Measurements from ENCODE around the gene LRP5.
"Not testable (repeated sequence)": the region's sequence is repeated elsewhere in the genome, so short reads cannot be mapped to it uniquely, and the experiment has no call there.

LRP5 gene

GRCh38 chr11:68431984-68432645 is 119.7 kb downstream of the LRP5 start:
- no peak for DNase-seq (ENCODE audit: low read depth, low spot score)
- H3K27ac ChIP-seq = no peak overlapping the region

GRCh38 chr11:68432874-68433273 is 120.5 kb downstream of the LRP5 start:
- DNase-seq (ENCODE audit: low read depth, low spot score) = no peak
- no peak overlapping the region for H3K27ac ChIP-seq

- no peak for DNase-seq (ENCODE audit: low read depth, low spot score)
- H3K27ac ChIP-seq = no peak overlapping the region
Observed at GRCh38 chr11:68433541-68433940, 121.2 kb downstream of the LRP5 start.

GRCh38 chr11:68434159-68434558 is 121.8 kb downstream of the LRP5 start:
- H3K27ac ChIP-seq; DNase-seq (ENCODE audit: low read depth, low spot score): not testable (repeated sequence)

GRCh38 chr11:68436162-68436888 is 123.9 kb downstream of the LRP5 start:
- no peak for DNase-seq (ENCODE audit: low read depth, low spot score)
- H3K27ac ChIP-seq = no peak overlapping the region

- no peak for DNase-seq (ENCODE audit: low read depth, low spot score)
- H3K27ac ChIP-seq = no peak overlapping the region
Observed at GRCh38 chr11:68436985-68437926, 124.9 kb downstream of the LRP5 start.

- H3K27ac ChIP-seq = no peak overlapping the region
Observed at GRCh38 chr11:68437927-68438657, 125.7 kb downstream of the LRP5 start.

GRCh38 chr11:68438658-68439259 is 126.4 kb downstream of the LRP5 start:
- DNase-seq (ENCODE audit: low read depth, low spot score) = no peak

More at GRCh38 chr11:68437927-68438657, 125.7 kb downstream of the LRP5 start:
- no peak for DNase-seq (ENCODE audit: low read depth, low spot score)

GRCh38 chr11:68439355-68440065 is 127.1 kb downstream of the LRP5 start:
- DNase-seq (ENCODE audit: low read depth, low spot score) = no peak
- H3K27ac ChIP-seq = no peak overlapping the region

More at GRCh38 chr11:68438658-68439259, 126.4 kb downstream of the LRP5 start:
- no peak overlapping the region for H3K27ac ChIP-seq

GRCh38 chr11:68440224-68440623 is 127.8 kb downstream of the LRP5 start:
- no peak overlapping the region for H3K27ac ChIP-seq
- no peak for DNase-seq (ENCODE audit: low read depth, low spot score)

- DNase-seq (ENCODE audit: low read depth, low spot score) = no peak
- no peak overlapping the region for H3K27ac ChIP-seq
Observed at GRCh38 chr11:68441466-68442230, 129.3 kb downstream of the LRP5 start.

GRCh38 chr11:68442433-68442832 is 130.0 kb downstream of the LRP5 start:
- no peak overlapping the region for H3K27ac ChIP-seq
- DNase-seq (ENCODE audit: low read depth, low spot score) = no peak

- no peak overlapping the region for H3K27ac ChIP-seq
- DNase-seq (ENCODE audit: low read depth, low spot score) = no peak
Observed at GRCh38 chr11:68444566-68444965, 132.2 kb downstream of the LRP5 start.

GRCh38 chr11:68445531-68446035 is 133.2 kb downstream of the LRP5 start:
- no peak overlapping the region for H3K27ac ChIP-seq
- no peak for DNase-seq (ENCODE audit: low read depth, low spot score)

- DNase-seq (ENCODE audit: low read depth, low spot score) = no peak
- no peak overlapping the region for H3K27ac ChIP-seq
Observed at GRCh38 chr11:68446046-68446725, 133.8 kb downstream of the LRP5 start.

GRCh38 chr11:68447015-68447801 is 134.8 kb downstream of the LRP5 start:
- no peak for DNase-seq (ENCODE audit: low read depth, low spot score)
- H3K27ac ChIP-seq = no peak overlapping the region

- not testable (repeated sequence) for DNase-seq (ENCODE audit: low read depth, low spot score); H3K27ac ChIP-seq
Observed at GRCh38 chr11:68447914-68448313, 135.5 kb downstream of the LRP5 start.

Measured in epithelial cell of prostate (primary cell).